Measurements from ENCODE around the gene INS.
"Not testable (repeated sequence)": the region's sequence is repeated elsewhere in the genome, so short reads cannot be mapped to it uniquely, and the experiment has no call there.

INS gene

GRCh38 chr11:2131371-2132236 is 29.4 kb downstream of the INS start:
- DNase-seq (ENCODE audit: low spot score): no peak

GRCh38 chr11:2130881-2131352 is 30.1 kb downstream of the INS start:
- no peak for DNase-seq (ENCODE audit: low spot score)

- DNase-seq (ENCODE audit: low spot score): no peak
Measured at GRCh38 chr11:2129699-2130366, 31.2 kb downstream of the INS start.

- no peak for DNase-seq (ENCODE audit: low spot score)
Measured at GRCh38 chr11:2129308-2129698, 31.7 kb downstream of the INS start.

- no peak for DNase-seq (ENCODE audit: low spot score)
Measured at GRCh38 chr11:2128511-2129307, 32.3 kb downstream of the INS start.

GRCh38 chr11:2128130-2128510 is 32.9 kb downstream of the INS start:
- no peak for DNase-seq (ENCODE audit: low spot score)

GRCh38 chr11:2127482-2128129 is 33.4 kb downstream of the INS start:
- DNase-seq (ENCODE audit: low spot score): no peak

GRCh38 chr11:2126520-2127085 is 34.4 kb downstream of the INS start:
- DNase-seq (ENCODE audit: low spot score): no peak

- DNase-seq (ENCODE audit: low spot score): not testable (repeated sequence)
Measured at GRCh38 chr11:2124736-2125484, 36.1 kb downstream of the INS start.

- no peak for DNase-seq (ENCODE audit: low spot score)
Measured at GRCh38 chr11:2123628-2123960, 37.4 kb downstream of the INS start.

GRCh38 chr11:2122907-2123627 is 37.9 kb downstream of the INS start:
- DNase-seq (ENCODE audit: low spot score): no peak

GRCh38 chr11:2122222-2122906 is 38.6 kb downstream of the INS start:
- DNase-seq (ENCODE audit: low spot score): peak; percentile 87

- no peak for DNase-seq (ENCODE audit: low spot score)
Measured at GRCh38 chr11:2121227-2122130, 39.5 kb downstream of the INS start.

- peak; percentile 55 for DNase-seq (ENCODE audit: low spot score)
Measured at GRCh38 chr11:2120359-2121100, 40.5 kb downstream of the INS start.

- DNase-seq (ENCODE audit: low spot score): no peak
Measured at GRCh38 chr11:2118677-2119076, 42.3 kb downstream of the INS start.

- DNase-seq (ENCODE audit: low spot score): no peak
Measured at GRCh38 chr11:2116680-2117079, 44.3 kb downstream of the INS start.

GRCh38 chr11:2115308-2115707 is 45.7 kb downstream of the INS start:
- DNase-seq (ENCODE audit: low spot score): no peak
